ENCODE measurements around the gene CEP57L1. TPM values are rescaled to one million over a fixed set of nuclear protein-coding genes. Genes with fewer than 3 reads are reported as not detected.

The CEP57L1 gene
- total RNA-seq, 1 experiment from 2014 or later, result 8.4 TPM

GRCh38 chr6:109165392-109165974 is 70.2 kb downstream of the CEP57L1 start:
- Histone ChIP-seq H3K18ac (ENCODE audit: insufficient read length, low read depth, low read length) (no peak overlapping the region), H3K27ac (ENCODE audit: insufficient read length, low read depth, low read length) (no peak overlapping the region), H3K79me2 (ENCODE audit: insufficient read depth, low read length) (no peaks in the 10 kb centered on the region), H2BK120ac (ENCODE audit: low read depth, low read length, poor library complexity, severe bottlenecking) (no peak overlapping the region), H2BK20ac (ENCODE audit: low read depth, low read length, poor library complexity, severe bottlenecking) (no peak overlapping the region), H2AK5ac (ENCODE audit: insufficient read length, low read length) (no peak overlapping the region), H2BK15ac (ENCODE audit: low read depth, low read length) (no peak overlapping the region), H3K4ac (ENCODE audit: low read depth, low read length) (no peak overlapping the region), H4K20me1 (ENCODE audit: control insufficient read depth, insufficient read depth, insufficient read length) (no peaks in the 10 kb centered on the region), H3K23ac (ENCODE audit: insufficient read length, low read depth, low read length) (no peak overlapping the region), H2BK12ac (ENCODE audit: insufficient read length, low read depth, low read length) (no peak overlapping the region), H3K4me2 (ENCODE audit: insufficient read depth, insufficient read length, low read length) (no peak overlapping the region), H3K14ac (ENCODE audit: insufficient read depth, low read length) (no peak overlapping the region), H2BK5ac (ENCODE audit: insufficient read length, low read length) (no peak overlapping the region), H3T11ph (ENCODE audit: low read length) (no peak overlapping the region), H4K8ac (replicated peaks; ENCODE audit: insufficient read length, low read depth, low read length) (no peak overlapping the region), H3K9me3 (ENCODE audit: control insufficient read depth, low read depth, low read length) (no peaks in the 10 kb centered on the region), H3K9ac (ENCODE audit: extremely low read depth, insufficient read length, low read length) (no peak overlapping the region), H4K5ac (ENCODE audit: insufficient read length, low read depth, low read length) (no peak overlapping the region), H3K27me3 (ENCODE audit: insufficient read depth, low read length) (no peaks in the 10 kb centered on the region), H3K79me1 (ENCODE audit: insufficient read depth, low read depth, low read length, poor library complexity, severe bottlenecking) (no peaks in the 10 kb centered on the region), H3K56ac (ENCODE audit: insufficient read length, low read depth, low read length) (no peak overlapping the region), H3K4me1 (ENCODE audit: insufficient read depth, low read length) (no peaks in the 10 kb centered on the region), H2AFZ (ENCODE audit: low read length) (no peak overlapping the region), H3K23me2 (ENCODE audit: insufficient read length, low read depth, low read length, poor library complexity, severe bottlenecking) (no peaks in the 10 kb centered on the region), H4K91ac (ENCODE audit: insufficient read length, low read depth, low read length) (no peak overlapping the region)
- H3K9me3 Mint-ChIP-seq, result no peaks in the 10 kb centered on the region
- H3K36me3 Mint-ChIP-seq (ENCODE audit: insufficient read depth in 1 of 3, low read depth in 3 of 3), result no peaks in the 10 kb centered on the region
- no peak for TF ChIP-seq CTCF (conservative IDR thresholded peaks at IDR 0.05)
- H3K27me3 Mint-ChIP-seq (ENCODE audit: low read depth), result no peaks in the 10 kb centered on the region
- no peaks in the 10 kb centered on the region for H3K4me1 Mint-ChIP-seq
- H3K27ac Mint-ChIP-seq, result no peak overlapping the region; a peak in 1 of 7 replicates
- WGBS (ENCODE audit: extremely low coverage, insufficient read length, low lambda C conversion rate), result 100% methylated on average over 1 of the region's 1 CpG
- no peak overlapping the region for H3K4me3 Mint-ChIP-seq
- no peak for DNase-seq
